ENCODE measurements around the gene TCP11L2.

GRCh38 chr12:106281804-106282203 is 20.7 kb upstream of the TCP11L2 start:
- TF ChIP-seq CTCF (IDR thresholded peaks at IDR 0.05) = no peak
- no peak for TF ChIP-seq POLR2A (IDR thresholded peaks at IDR 0.05)

Data from testis (tissue), 2 donors.